OCI-M2 (cell line): ENCODE data around the gene DNASE2B.
"Not testable (repeated sequence)": the region's sequence is repeated elsewhere in the genome, so short reads cannot be mapped to it uniquely, and the experiment has no call there.

Experiments used
- DNase-seq: peaks from one replicate; lab custom pipeline; 2025; ENCODE audit not compliant: unreplicated experiment; lab: John Stamatoyannopoulos, UW

DNASE2B gene

GRCh38 chr1:84412316-84412942 is 14.1 kb downstream of the DNASE2B start:
- no peak for DNase-seq

DNA sequence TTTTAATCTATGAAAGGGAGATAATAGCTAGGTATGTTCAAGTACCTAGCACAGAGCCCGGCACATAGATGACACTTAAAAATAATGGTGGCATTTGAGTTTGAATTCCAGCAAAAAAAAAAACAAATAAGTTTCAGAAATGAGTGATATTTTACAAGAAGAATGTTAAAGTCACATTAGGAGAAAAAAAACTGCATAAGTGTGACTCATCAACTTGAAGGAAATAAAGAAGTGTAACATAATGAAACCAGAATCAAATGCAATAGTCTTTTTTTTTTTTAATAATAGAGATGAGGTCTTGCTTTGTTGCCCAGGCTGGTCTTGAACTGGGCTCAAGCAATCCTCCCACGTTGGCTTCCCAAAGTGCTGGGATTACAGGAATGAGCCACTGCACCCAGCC is 17.1 kb downstream of the DNASE2B start:
- no peak for DNase-seq

GRCh38 chr1:84422909-84423308 is 24.6 kb downstream of the DNASE2B start:
- DNase-seq, result no peak

DNA sequence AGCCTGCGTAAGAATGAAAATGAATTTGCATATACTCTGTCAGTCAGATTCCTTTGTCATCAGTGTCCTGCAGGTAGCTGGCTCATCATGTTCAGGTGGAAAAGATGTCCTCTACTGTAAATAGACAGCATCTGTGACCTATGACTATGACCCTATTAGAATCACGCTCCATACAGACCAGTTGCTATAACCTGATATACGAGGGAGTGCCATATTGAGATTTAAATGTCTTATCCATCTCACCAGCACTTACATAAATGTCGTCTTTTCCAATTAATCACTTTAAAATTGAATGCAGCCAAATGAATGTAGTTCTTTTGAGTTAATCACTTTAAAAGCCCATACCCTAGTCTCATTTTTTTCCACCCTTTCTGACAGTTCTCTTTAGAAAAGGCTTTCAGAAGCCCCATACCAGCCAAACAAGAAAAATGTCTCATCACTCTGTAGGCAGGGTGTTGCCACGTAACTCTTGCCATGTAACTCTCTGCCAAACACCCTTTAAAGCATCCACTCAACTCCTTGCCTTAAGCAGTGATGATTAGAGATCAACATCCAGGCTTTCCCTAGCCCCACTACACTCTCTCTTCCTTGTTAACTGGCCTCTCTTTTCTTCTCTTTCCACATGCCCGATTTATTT is 26.3 kb downstream of the DNASE2B start:
- no peak for DNase-seq

DNA sequence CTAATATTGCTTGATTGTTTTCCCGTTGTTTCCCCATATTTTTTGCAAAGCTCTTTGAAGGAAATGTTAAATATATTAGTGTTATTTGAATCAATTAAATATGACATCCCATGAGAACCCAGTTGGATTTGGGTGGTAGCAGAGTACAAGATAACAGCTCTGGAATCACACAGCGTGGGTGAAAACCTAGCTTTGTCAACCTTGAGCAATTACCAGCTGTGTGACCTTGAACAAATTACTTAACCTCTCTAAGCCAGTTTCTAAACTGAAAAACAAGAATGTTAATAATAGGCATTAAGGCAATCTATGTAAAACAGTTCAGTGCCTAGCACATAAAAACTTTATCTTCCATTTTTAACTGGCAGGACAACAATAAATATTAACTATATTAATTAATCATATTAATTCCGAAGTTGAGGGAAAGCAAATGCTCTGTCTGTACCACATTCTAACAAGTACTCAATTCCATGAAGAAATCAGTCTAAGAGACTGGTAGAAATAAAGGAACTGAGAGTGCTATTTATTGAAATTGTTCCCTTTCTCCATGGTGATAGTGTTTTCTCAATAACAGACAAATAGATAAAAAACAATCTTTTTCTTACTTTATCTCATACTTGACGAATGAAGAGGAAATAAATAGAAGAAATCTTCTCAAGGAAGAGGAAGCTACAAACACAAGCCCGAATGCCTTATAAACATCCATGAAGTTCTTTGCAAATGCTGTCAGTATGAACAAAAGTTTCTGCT is 27.0 kb downstream of the DNASE2B start:
- no peak for DNase-seq

GRCh38 chr1:84426376-84426775 is 28.1 kb downstream of the DNASE2B start:
- DNase-seq, result no peak

GRCh38 chr1:84427250-84428188 is 29.2 kb downstream of the DNASE2B start:
- no peak for DNase-seq

DNA sequence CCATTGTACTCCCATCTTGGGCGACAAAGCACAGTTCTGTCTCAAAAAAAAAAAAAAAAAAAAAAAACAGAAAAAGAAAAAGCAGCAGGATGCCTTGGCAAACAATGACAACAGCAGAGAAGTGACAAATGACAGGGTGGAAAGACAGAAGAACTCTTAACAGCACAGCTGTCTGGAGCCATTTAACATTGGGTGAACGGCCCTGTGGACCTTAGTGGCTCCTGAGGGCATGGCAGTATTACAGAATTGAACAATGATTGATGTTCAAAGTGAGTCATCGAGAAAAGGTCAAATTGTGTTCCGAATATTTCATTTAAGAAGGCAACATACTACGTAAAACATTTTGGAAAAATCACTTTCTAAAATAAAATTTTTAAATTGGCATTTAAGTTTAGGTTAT is 30.0 kb downstream of the DNASE2B start:
- no peak for DNase-seq

- DNase-seq, result no peak
Observed at GRCh38 chr1:84429231-84429630, 30.9 kb downstream of the DNASE2B start.

GRCh38 chr1:84430546-84430945 is 32.3 kb downstream of the DNASE2B start:
- DNase-seq, result no peak

DNA sequence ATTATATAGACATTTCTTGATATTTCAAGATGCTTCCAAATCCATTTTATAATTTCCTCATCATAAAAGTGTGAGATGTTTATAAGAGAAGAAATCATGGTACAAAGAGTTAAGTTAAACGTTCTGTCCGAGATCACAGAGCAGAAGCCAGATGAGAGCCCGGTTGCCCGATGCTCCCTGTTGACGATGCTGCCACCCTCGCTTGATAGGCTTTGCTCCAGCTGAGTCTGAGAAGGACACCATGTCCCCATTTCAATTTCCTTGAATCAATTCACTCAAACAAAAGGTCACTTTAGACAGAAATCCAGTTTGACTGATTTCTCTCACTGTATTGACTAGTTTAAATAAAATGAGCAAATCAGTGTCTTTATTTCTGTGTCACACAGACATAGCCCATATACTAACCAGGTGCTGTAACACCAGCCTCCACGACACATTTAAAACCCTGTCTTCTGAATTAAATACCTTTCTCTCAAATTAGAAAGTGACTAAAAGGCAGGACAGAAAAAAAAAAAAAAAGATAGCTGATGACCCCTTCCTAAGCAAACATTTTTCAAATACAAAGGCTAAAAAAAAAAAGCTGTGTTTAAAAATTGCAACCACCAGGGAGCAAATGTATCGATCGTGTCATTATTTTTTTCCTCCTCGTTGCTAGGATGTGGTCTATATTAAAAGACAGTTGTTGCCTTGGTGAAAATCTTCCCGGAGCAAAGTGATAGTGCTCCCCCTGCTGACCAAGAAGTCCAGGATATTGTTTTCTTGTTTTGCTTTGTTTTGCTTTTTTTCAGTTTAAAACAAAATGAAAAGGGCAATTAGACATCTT is 35.2 kb downstream of the DNASE2B start:
- peak; percentile 34 for DNase-seq

GRCh38 chr1:84434081-84434769 is 35.9 kb downstream of the DNASE2B start:
- no peak for DNase-seq

DNA sequence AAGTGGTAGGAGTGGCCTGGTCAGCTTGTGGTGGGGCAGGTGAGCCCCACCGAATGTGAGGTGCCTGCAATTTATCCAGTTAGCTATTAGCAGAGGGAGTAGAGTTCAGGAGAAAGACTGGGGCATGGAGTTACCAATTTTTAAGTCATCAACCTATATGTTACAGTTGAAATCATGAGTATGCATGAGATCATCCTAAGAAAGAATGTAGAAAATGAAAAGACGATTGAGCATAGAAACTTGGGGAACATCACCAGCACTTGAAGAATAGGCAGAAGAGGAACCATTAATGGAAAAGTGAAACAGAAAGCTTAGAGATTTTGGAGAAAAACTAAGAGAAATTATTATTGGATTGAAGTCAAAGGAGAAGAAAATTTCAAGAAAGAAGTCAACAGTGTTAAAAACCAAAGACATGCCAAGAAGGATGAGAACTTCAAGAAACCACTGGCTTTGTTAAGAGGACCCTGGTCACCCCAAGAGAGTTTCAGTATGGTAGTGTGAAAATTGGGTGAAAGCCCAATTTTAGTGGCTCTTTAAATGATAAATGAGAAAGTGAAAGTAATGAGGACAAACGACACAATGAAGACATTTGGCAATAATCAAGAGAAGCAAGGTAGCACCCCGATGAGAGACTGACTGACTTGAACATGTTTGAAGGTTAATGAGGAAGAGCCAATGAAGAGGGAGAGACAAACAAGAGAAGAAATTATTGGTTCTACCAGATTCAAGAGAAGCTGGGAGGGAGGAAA is 36.7 kb downstream of the DNASE2B start:
- no peak for DNase-seq

DNA sequence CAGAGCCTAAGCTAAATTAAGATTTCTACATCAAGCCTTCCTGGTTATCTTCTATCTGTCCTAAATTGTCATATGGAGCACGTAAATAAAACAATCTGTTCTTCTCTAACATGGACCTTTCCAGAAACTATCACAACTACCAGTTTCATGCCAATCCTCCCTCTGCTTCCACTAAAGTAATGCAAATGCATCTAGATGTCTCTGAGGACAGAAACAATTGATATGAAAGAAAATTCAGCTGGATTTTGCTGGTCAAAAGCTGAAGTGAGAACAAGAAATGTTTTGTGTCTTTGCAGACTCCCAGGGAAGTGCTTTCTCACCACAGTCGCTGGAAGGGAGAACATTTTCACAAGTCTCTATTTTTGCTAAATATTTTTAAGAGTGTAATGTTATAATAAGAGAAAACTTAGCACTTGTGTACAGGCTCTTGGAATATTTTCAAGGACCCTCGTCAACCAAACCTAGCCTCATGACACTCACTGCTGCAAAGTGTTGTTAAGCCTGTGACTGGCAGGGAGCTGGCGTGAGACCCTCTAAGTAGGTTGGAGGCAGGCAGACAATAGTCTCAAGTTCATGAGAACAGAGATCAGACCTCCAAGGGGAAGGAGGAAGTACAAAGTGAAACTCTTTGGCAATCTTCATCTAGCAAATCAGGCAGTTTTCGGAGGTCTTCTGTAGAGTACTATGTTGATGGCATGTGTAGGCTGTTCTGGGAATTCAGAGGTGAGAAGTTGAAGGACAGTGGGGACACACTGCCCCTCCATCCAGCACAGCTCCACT is 38.8 kb downstream of the DNASE2B start:
- no peak for DNase-seq

DNA sequence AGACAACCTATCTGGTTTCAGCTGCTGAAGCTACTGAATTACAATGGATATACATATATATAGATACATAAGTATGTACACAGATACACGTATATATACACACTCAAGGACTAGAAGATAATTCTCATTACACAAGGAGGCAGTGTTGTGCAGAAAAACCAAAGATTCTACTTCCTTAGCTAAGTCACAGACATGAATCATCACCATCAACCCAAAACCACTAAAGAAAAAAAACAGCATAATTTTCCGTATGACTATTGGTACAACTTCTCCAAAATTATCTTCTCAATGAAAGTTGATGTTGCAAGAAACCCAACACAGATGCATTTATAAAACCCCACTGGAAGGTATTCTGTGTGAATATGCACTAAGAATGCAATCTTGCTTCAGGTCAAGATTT is 44.0 kb downstream of the DNASE2B start:
- no peak for DNase-seq

DNA sequence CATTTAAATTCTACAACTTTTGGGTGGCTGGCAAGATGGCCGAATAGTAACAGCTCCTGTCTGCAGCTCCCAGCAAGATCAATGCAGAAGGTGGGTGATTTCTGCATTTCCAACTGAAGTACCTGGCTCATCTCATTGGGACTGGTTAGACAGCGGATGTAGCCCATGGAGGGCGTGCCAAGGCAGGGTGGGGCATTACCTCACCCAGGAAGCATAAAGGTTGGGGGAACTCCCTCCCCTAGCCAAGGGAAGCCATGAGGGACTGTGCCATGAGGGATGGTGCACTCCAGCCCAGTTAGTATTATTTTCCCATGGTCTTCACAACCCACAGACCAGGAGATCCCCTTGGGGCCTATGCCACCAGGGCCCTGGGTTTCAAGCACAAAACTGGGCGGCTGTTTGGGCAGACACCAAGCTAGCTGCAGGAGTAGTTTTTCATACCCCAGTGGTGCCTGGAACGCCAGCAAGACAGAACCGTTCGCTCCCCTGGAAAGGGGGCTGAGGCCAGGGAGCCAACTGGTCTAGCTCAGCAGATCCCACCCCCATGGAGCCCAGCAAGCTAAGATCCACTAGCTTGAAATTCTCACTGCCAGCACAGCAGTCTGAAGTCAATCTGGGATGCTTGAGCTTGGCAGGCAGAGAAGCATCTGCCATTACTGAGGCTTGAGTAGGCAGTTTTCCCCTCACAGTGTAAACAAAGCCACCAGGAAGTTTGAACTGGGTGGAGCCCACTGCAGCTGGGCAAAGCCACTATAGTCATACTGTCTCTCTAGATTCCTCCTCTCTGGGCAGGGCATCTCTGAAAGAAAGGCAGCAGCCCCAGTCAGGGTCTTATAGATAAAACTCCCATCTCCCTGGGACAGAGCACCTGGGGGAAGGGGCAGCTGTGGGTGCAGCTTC is 44.7 kb downstream of the DNASE2B start:
- DNase-seq, result not testable (repeated sequence)

DNA sequence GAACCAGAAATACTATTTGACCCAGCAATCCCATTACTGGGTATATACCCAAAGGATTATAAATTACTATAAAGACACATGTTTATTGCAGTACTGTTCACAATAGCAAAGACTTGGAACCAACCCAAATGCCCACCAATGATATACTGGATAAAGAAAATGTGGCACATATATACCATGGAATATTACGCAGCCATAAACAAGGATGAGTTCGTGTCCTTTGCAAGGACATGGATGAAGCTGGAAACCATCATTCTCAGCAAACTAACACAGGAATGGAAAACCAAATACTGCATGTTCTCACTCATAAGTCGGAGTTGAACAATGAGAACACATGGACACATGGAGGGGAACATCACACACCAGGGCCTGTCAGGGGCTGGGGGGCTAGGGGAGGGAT is 50.4 kb downstream of the DNASE2B start:
- not testable (repeated sequence) for DNase-seq
